H1 (cell line): ENCODE results near the gene TMEM185B. TPM values are rescaled to one million over a fixed set of nuclear protein-coding genes. Genes with fewer than 3 reads are reported as not detected.

Experiments
- CTCF ChIA-PET: fragments of 300-600 bp; sonication (Branson Sonifier 250); formaldehyde crosslinking; loops from one replicate; lab custom pipeline; 2021; ENCODE audit not compliant: partially characterized antibody; lab: Charles Lee
- POLR2A ChIA-PET: fragments of 300-600 bp; sonication (Branson Sonifier 250); formaldehyde crosslinking; loops from one replicate; lab custom pipeline; 2021; ENCODE audit warnings: inconsistent platforms; ENCODE audit not compliant: partially characterized antibody; lab: Charles Lee
- DNase-seq, 2 experiments: peaks; one replicate each; pipeline versions ENCODE4 v3.0.0 to v3.0.0-alpha.2; 2010 to 2022; ENCODE audit warnings: low spot score in 2 of 2, low read depth in 1 of 2, mixed read lengths in 1 of 2
- FAIRE-seq: peaks from 2 replicates; lab custom pipeline; 2011; peaks lifted over from hg19 to GRCh38; lab: Jason Lieb, UNC
- H2AFZ ChIP-seq: 2 replicates; pipeline ENCODE4 v1.8.1; 2012; ENCODE audit warnings: low read length, inconsistent platforms
- H2AK5ac ChIP-seq: 2 replicates; pipeline ENCODE4 v1.6.1; 2013; ENCODE audit warnings: low read depth, low read length
- H2BK120ac ChIP-seq: replicated peaks from 2 replicates; pipeline ENCODE3; 2013; ENCODE audit warnings: low read depth, low read length, inconsistent platforms
- H2BK12ac ChIP-seq: 2 replicates; pipeline ENCODE4 v1.6.1; 2013; ENCODE audit warnings: low read depth, low read length
- H2BK15ac ChIP-seq: 2 replicates; pipeline ENCODE4 v1.6.1; 2013; ENCODE audit warnings: low read length
- H2BK20ac ChIP-seq: 2 replicates; pipeline ENCODE4 v1.6.1; 2013; ENCODE audit warnings: low read length
- H2BK5ac ChIP-seq: 2 replicates; pipeline ENCODE4 v1.6.1; 2013; ENCODE audit warnings: low read depth, low read length
- H3K14ac ChIP-seq: 2 replicates; pipeline ENCODE4 v1.6.1; 2013; ENCODE audit warnings: inconsistent platforms; ENCODE audit not compliant: insufficient read length
- H3K18ac ChIP-seq: 2 replicates; pipeline ENCODE4 v1.6.1; 2013; ENCODE audit warnings: low read length; ENCODE audit errors: extremely low read depth
- H3K23ac ChIP-seq: 2 replicates; pipeline ENCODE4 v1.6.1; 2013; ENCODE audit warnings: inconsistent platforms; ENCODE audit not compliant: insufficient read length
- H3K23me2 ChIP-seq: 2 replicates; pipeline ENCODE4 v1.6.1; 2013; ENCODE audit warnings: low read depth, low read length
- H3K27ac ChIP-seq: 2 replicates; pipeline ENCODE4 v1.6.1; 2011; ENCODE audit warnings: low read depth, low read length, inconsistent platforms
- H3K27me3 ChIP-seq, 4 experiments: replicated peaks in 1 of 4; 1 replicate in 1 of 4; 2 replicates in 3 of 4; pipeline versions ENCODE4 v1.6.1 to v1.8.1; 2011 to 2013; ENCODE audit warnings: low read length in 3 of 4, mild to moderate bottlenecking in 3 of 4, inconsistent platforms in 2 of 4, mixed read lengths in 2 of 4, moderate library complexity in 1 of 4; ENCODE audit not compliant: control insufficient read depth in 3 of 4, insufficient read depth in 3 of 4; ENCODE audit errors: extremely low read depth in 1 of 4
- H3K36me3 ChIP-seq, 4 experiments: 2 replicates each; pipeline versions ENCODE4 v1.6.1 to v1.8.1; 2011 to 2013; ENCODE audit warnings: mild to moderate bottlenecking in 4 of 4, low read length in 3 of 4, moderate library complexity in 2 of 4, control low read depth in 1 of 4, inconsistent platforms in 1 of 4; ENCODE audit not compliant: insufficient read depth in 4 of 4, control insufficient read depth in 2 of 4
- H3K4ac ChIP-seq: replicated peaks from 2 replicates; pipeline ENCODE3; 2013; ENCODE audit warnings: low read length, low read depth, mixed read lengths, inconsistent platforms; ENCODE audit not compliant: insufficient read length
- H3K4me1 ChIP-seq, 4 experiments: replicated peaks in 1 of 4; 1 replicate in 1 of 4; 2 replicates in 3 of 4; pipeline versions ENCODE4 v1.6.1 to v1.8.1; 2011 to 2013; ENCODE audit warnings: low read length in 3 of 4, inconsistent platforms in 2 of 4, mixed read lengths in 1 of 4; ENCODE audit not compliant: insufficient read depth in 4 of 4, control insufficient read depth in 3 of 4
- H3K4me2 ChIP-seq, 2 experiments: 2 replicates each; pipeline versions ENCODE4 v1.6.1 to v1.8.1; 2011 to 2013; ENCODE audit warnings: low read depth in 2 of 2, low read length in 2 of 2, control low read depth in 1 of 2, inconsistent platforms in 1 of 2, mild to moderate bottlenecking in 1 of 2; ENCODE audit not compliant: insufficient read depth in 1 of 2
- H3K4me3 ChIP-seq, 4 experiments: fragments of 200-600, 300-600 bp in 1 of 4; sonication (generic), shearing (Covaris generic), sonication (Bioruptor Twin) in 1 of 4; 2 replicates each; pipeline versions ENCODE4 v1.5.1 to v1.8.1; 2011 to 2016; ENCODE audit warnings: low read length in 4 of 4, low read depth in 3 of 4, control low read depth in 2 of 4, inconsistent platforms in 2 of 4, mild to moderate bottlenecking in 2 of 4, mixed read lengths in 1 of 4, moderate library complexity in 1 of 4; ENCODE audit not compliant: insufficient read depth in 2 of 4; ENCODE audit errors: extremely low read depth in 1 of 4
- H3K56ac ChIP-seq: replicated peaks from 2 replicates; pipeline ENCODE3; 2013; ENCODE audit warnings: low read depth, mild to moderate bottlenecking, mixed read lengths, low read length, inconsistent platforms; ENCODE audit not compliant: insufficient read length
- H3K79me1 ChIP-seq: 2 replicates; pipeline ENCODE4 v1.6.1; 2013; ENCODE audit warnings: low read depth, low read length, control low read depth
- H3K79me2 ChIP-seq, 2 experiments: 2 replicates each; pipeline versions ENCODE4 v1.6.1 to v1.8.1; 2012 to 2013; ENCODE audit warnings: low read length in 2 of 2, mild to moderate bottlenecking in 2 of 2, inconsistent platforms in 1 of 2; ENCODE audit not compliant: insufficient read depth in 2 of 2, control insufficient read depth in 1 of 2
- H3K9ac ChIP-seq, 4 experiments: replicated peaks in 1 of 4; 1 replicate in 1 of 4; 2 replicates in 3 of 4; pipeline versions ENCODE4 v1.6.1 to v1.8.1; 2011 to 2013; ENCODE audit warnings: low read depth in 3 of 4, low read length in 3 of 4, control low read depth in 2 of 4, mild to moderate bottlenecking in 2 of 4, moderate library complexity in 2 of 4, inconsistent platforms in 1 of 4; ENCODE audit errors: extremely low read depth in 1 of 4
- H3K9me3 ChIP-seq, 2 experiments: 2 replicates each; pipeline versions ENCODE4 v1.6.1 to v1.8.1; 2012 to 2013; ENCODE audit warnings: mild to moderate bottlenecking in 2 of 2, moderate library complexity in 2 of 2, control low read depth in 1 of 2, inconsistent platforms in 1 of 2, low read depth in 1 of 2, low read length in 1 of 2, mixed read lengths in 1 of 2; ENCODE audit not compliant: insufficient read depth in 2 of 2
- H4K20me1 ChIP-seq, 2 experiments: replicated peaks in 1 of 2; 2 replicates each; pipeline versions ENCODE3 to v1.8.1; 2011 to 2013; ENCODE audit warnings: inconsistent platforms in 2 of 2, low read length in 2 of 2, mild to moderate bottlenecking in 1 of 2; ENCODE audit not compliant: insufficient read depth in 2 of 2, control insufficient read depth in 1 of 2
- H4K5ac ChIP-seq: 2 replicates; pipeline ENCODE4 v1.6.1; 2013; ENCODE audit warnings: low read length, low read depth, mixed read lengths, inconsistent platforms; ENCODE audit not compliant: insufficient read length
- H4K8ac ChIP-seq: 2 replicates; pipeline ENCODE4 v1.8.0; 2013; ENCODE audit warnings: mild to moderate bottlenecking, moderate library complexity, low read length, inconsistent platforms; ENCODE audit not compliant: insufficient read depth; ENCODE audit errors: extremely low read depth
- H4K91ac ChIP-seq: replicated peaks from 2 replicates; pipeline ENCODE3; 2013; ENCODE audit warnings: low read length, mixed read lengths, inconsistent platforms; ENCODE audit not compliant: insufficient read length
- ASH2L ChIP-seq: fragments of 200-600, 300-600 bp; sonication (generic); IDR thresholded peaks from one replicate; pipeline ENCODE4 v1.7.1; 2017; ENCODE audit warnings: low read length
- CBX8 ChIP-seq: fragments of 300-800, 300-1000 bp; sonication (generic); IDR thresholded peaks from 2 replicates; pipeline ENCODE4 v1.7.1; 2016; ENCODE audit warnings: low read depth, low read length, borderline replicate concordance
- CHD1 ChIP-seq: IDR thresholded peaks from 2 replicates; pipeline ENCODE4 v1.6.1; 2012; ENCODE audit warnings: low read depth, low read length, improper control_type of control experiment
- EZH2 ChIP-seq: fragments of 200-600 bp; sonication (generic); IDR thresholded peaks from 2 replicates; pipeline ENCODE4 v1.7.1; 2012; ENCODE audit warnings: low read depth, mild to moderate bottlenecking, moderate library complexity, low read length, inconsistent platforms; ENCODE audit not compliant: severe bottlenecking
- GTF2F1 ChIP-seq: IDR thresholded peaks from 2 replicates; pipeline ENCODE4 v1.6.1; 2012; ENCODE audit warnings: low read depth, low read length, improper control_type of control experiment, borderline replicate concordance
- SAP30 ChIP-seq: fragments of 300-600 bp; sonication (generic); IDR thresholded peaks from 2 replicates; pipeline ENCODE4 v1.7.1; 2012; ENCODE audit warnings: low read length, moderate library complexity, mild to moderate bottlenecking, inconsistent platforms; ENCODE audit not compliant: insufficient read depth, insufficient replicate concordance
- TAF7 ChIP-seq: optimal IDR thresholded peaks from 2 replicates; pipeline ENCODE3; 2011; ENCODE audit warnings: low read depth, mild to moderate bottlenecking, inconsistent platforms, low read length, moderate library complexity, borderline replicate concordance
- WGBS, 2 experiments: shearing (Covaris generic) in 1 of 2; methylation state at CpG; one replicate each; pipeline versions ENCODE4 v1.1.6 to v1.1.7; 2013 to 2015; ENCODE audit warnings: low lambda C conversion rate in 2 of 2, mixed read lengths in 2 of 2, inconsistent platforms in 1 of 2, low coverage in 1 of 2, missing lambda C conversion rate in 1 of 2; ENCODE audit not compliant: insufficient replicate concordance in 2 of 2, insufficient coverage in 1 of 2, insufficient read length in 1 of 2; ENCODE audit errors: extremely low coverage in 1 of 2, missing lambda C conversion rate in 1 of 2; 5-methylcytosine and 5-hydroxymethylcytosine counted together
- polyA plus RNA-seq, 7 experiments: library from polyadenylated mRNA; depleted of rRNA in 3 of 7; stranded (reverse) in 5 of 7; unstranded in 2 of 7; fragments of >200 nt in 5 of 7; fragments of 200-250 nt in 2 of 7; gene quantifications; 1 replicate in 5 of 7; 2 replicates in 1 of 7; 4 replicates in 1 of 7; pipeline versions ENCODE4 v1.2.1 to v1.2.3, GENCODE V29; 2011 to 2013; ENCODE audit warnings: missing spikeins in 2 of 7, mixed read lengths in 2 of 7
- total RNA-seq: library from RNA; stranded (reverse); fragmentation: NEBNext Ultra II Directional; extraction: Animal tissue kit (Norgen Biotek cat#: 25700); gene quantifications from 2 replicates; pipeline ENCODE4 v1.2.1, GENCODE V29; 2021
- TF ChIP-seq, protein P1 (sequence below), 3 experiments: IDR thresholded peaks; 1 replicate in 2 of 3; 2 replicates in 1 of 3; pipeline versions ENCODE4 v1.5.1 to v1.6.1; 2011; ENCODE audit warnings: low read length in 3 of 3, mild to moderate bottlenecking in 3 of 3, inconsistent platforms in 2 of 3, low read depth in 1 of 3, moderate library complexity in 1 of 3; ENCODE audit not compliant: insufficient read depth in 1 of 3; ENCODE audit errors: control extremely low read depth in 1 of 3

The TMEM185B gene
- total and polyA plus RNA-seq, 2 of the 8 experiments (the other 6 are each of a cell fraction or from before 2014, with no cell fraction given): 13.5 to 14.0 TPM

GRCh38 chr2:120230515-120231471 lies 7.6 kb upstream of the TMEM185B start:
- Histone ChIP-seq H3K23me2 (no peaks in the 10 kb centered on the region), H4K20me1 (no peaks in the 10 kb centered on the region), H2AK5ac (no peak overlapping the region), H3K14ac (no peak overlapping the region), H3K4me2 (no peak overlapping the region), H3K9me3 (no peaks in the 10 kb centered on the region), H3K4me3 (no peak overlapping the region), H4K5ac (no peak overlapping the region), H3K56ac (no peak overlapping the region), H3K4me1 (no peaks in the 10 kb centered on the region; a peak in 2 of 7 replicates), H3K27me3 (peaks cover 0 to 8% (median 0%) of the 10 kb centered on the region in 4 experiments; a peak in 3 of 7 replicates), H2BK20ac (no peak overlapping the region), H2BK15ac (no peak overlapping the region), H2BK120ac (no peak overlapping the region), H3K9ac (no peak overlapping the region), H4K8ac (no peak overlapping the region), H3K79me1 (no peaks in the 10 kb centered on the region), H3K79me2 (no peaks in the 10 kb centered on the region), H3K4ac (no peak overlapping the region), H3K27ac (no peak overlapping the region), H4K91ac (no peak overlapping the region), H2BK12ac (no peak overlapping the region; the same call in 1 of the 2 replicates), H3K36me3 (no peaks in the 10 kb centered on the region), H2BK5ac (no peak overlapping the region; the same call in 1 of the 2 replicates), H2AFZ (no peak overlapping the region), H3K18ac (no peak overlapping the region), H3K23ac (no peak overlapping the region)
- FAIRE-seq (no peak), DNase-seq (no peak)
- ChIA-PET POLR2A (interaction anchor here (0.8 kb wide), 1 partner anchor 60 kb away, joined by 3 read pairs; no protein-coding TSS in a partner anchor), CTCF (interaction anchor here (0.9 to 1.2 kb wide), 4 partner anchors 24 to 158 kb away, joined by 3 to 4 read pairs (median 3); no protein-coding TSS in a partner anchor)
- WGBS, 2 experiments: 91% methylated on average over 17 of the region's 17 CpGs; no CpG with 5 or more reads in 1 of the 2 experiments
- TF ChIP-seq CBX8 (no peak), EZH2 (no peak), SAP30 (no peak), ASH2L (no peak), GTF2F1 (no peak), TAF7 (no peak), CHD1 (no peak)
- TF ChIP-seq, protein P1, sequence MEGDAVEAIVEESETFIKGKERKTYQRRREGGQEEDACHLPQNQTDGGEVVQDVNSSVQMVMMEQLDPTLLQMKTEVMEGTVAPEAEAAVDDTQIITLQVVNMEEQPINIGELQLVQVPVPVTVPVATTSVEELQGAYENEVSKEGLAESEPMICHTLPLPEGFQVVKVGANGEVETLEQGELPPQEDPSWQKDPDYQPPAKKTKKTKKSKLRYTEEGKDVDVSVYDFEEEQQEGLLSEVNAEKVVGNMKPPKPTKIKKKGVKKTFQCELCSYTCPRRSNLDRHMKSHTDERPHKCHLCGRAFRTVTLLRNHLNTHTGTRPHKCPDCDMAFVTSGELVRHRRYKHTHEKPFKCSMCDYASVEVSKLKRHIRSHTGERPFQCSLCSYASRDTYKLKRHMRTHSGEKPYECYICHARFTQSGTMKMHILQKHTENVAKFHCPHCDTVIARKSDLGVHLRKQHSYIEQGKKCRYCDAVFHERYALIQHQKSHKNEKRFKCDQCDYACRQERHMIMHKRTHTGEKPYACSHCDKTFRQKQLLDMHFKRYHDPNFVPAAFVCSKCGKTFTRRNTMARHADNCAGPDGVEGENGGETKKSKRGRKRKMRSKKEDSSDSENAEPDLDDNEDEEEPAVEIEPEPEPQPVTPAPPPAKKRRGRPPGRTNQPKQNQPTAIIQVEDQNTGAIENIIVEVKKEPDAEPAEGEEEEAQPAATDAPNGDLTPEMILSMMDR (IDR thresholded peaks at IDR 0.05; ENCODE audit: control extremely low read depth in 1 of 3, insufficient read depth in 1 of 3, low read depth in 1 of 3, low read length in 3 of 3): no peak
